ENCODE results near the gene AURKA.

Gene AURKA

GRCh38 chr20:56424931-56425330 lies 32.9 kb upstream of the AURKA start:
- no peak for TF ChIP-seq CTCF (IDR thresholded peaks at IDR 0.05; ENCODE audit: insufficient read depth, low read length, missing control alignments)
- H3K4me3 ChIP-seq (ENCODE audit: low read depth, low read length), result no peak overlapping the region
- DNase-seq (ENCODE audit: low read depth, low spot score), result no peak
- ChIA-PET CTCF (interaction anchor here (1.0 to 3.8 kb wide), 3 partner anchors 12 to 26 kb away, joined by 4 to 10 read pairs (median 10); no protein-coding TSS in a partner anchor), POLR2A (no interaction called here)

GRCh38 chr20:56423886-56424285 lies 31.9 kb upstream of the AURKA start:
- no peak for TF ChIP-seq CTCF (IDR thresholded peaks at IDR 0.05; ENCODE audit: insufficient read depth, low read length, missing control alignments)
- POLR2A ChIA-PET, result no interaction called here
- CTCF ChIA-PET, result interaction anchor here (1.7 to 3.8 kb wide), 3 partner anchors 11 to 25 kb away, joined by 4 to 10 read pairs (median 10); no protein-coding TSS in a partner anchor
- DNase-seq (ENCODE audit: low read depth, low spot score), result no peak
- no peak overlapping the region for H3K4me3 ChIP-seq (ENCODE audit: low read depth, low read length)

- ChIA-PET POLR2A (interaction anchor here (1.4 kb wide), 1 partner anchor 12 kb away, joined by 4 read pairs; no protein-coding TSS in a partner anchor), CTCF (interaction anchor here (1.4 to 3.8 kb wide), 4 partner anchors 10 to 25 kb away, joined by 3 to 10 read pairs (median 7); no protein-coding TSS in a partner anchor)
- H3K4me3 ChIP-seq (ENCODE audit: low read depth, low read length), result no peak overlapping the region
- DNase-seq (ENCODE audit: low read depth, low spot score), result no peak
- no peak for TF ChIP-seq CTCF (IDR thresholded peaks at IDR 0.05; ENCODE audit: insufficient read depth, low read length, missing control alignments)
Measured at GRCh38 chr20:56423211-56423610, 31.2 kb upstream of the AURKA start.

GRCh38 chr20:56422824-56423189 lies 30.8 kb upstream of the AURKA start:
- ChIA-PET POLR2A (interaction anchor here (1.4 kb wide), 1 partner anchor 12 kb away, joined by 4 read pairs; no protein-coding TSS in a partner anchor), CTCF (interaction anchor here (1.4 to 3.8 kb wide), 4 partner anchors 10 to 24 kb away, joined by 3 to 10 read pairs (median 7); no protein-coding TSS in a partner anchor)
- no peak for TF ChIP-seq CTCF (IDR thresholded peaks at IDR 0.05; ENCODE audit: insufficient read depth, low read length, missing control alignments)
- no peak for DNase-seq (ENCODE audit: low read depth, low spot score)
- H3K4me3 ChIP-seq (ENCODE audit: low read depth, low read length), result no peak overlapping the region

- ChIA-PET CTCF (interaction anchor here (1.0 to 3.8 kb wide), 5 partner anchors 9 to 24 kb away, joined by 3 to 10 read pairs (median 4); no protein-coding TSS in a partner anchor), POLR2A (interaction anchor here (1.4 kb wide), 1 partner anchor 11 kb away, joined by 4 read pairs; no protein-coding TSS in a partner anchor)
- DNase-seq (ENCODE audit: low read depth, low spot score), result no peak
- H3K4me3 ChIP-seq (ENCODE audit: low read depth, low read length), result no peak overlapping the region
- no peak for TF ChIP-seq CTCF (IDR thresholded peaks at IDR 0.05; ENCODE audit: insufficient read depth, low read length, missing control alignments)
Measured at GRCh38 chr20:56422076-56422823, 30.2 kb upstream of the AURKA start.
